ENCODE measurements around the gene SLC25A1.
"Not testable (repeated sequence)": the region's sequence is repeated elsewhere in the genome, so short reads cannot be mapped to it uniquely, and the experiment has no call there.

Gene SLC25A1

GRCh38 chr22:19207401-19207808 is 28.9 kb upstream of the SLC25A1 start:
- no peak overlapping the region for H3K4me3 ChIP-seq (ENCODE audit: low read depth, low read length)

GRCh38 chr22:19206287-19206686 is 27.8 kb upstream of the SLC25A1 start:
- no peak overlapping the region for H3K4me3 ChIP-seq (ENCODE audit: low read depth, low read length)

GRCh38 chr22:19204640-19205039 is 26.1 kb upstream of the SLC25A1 start:
- no peak overlapping the region for H3K4me3 ChIP-seq (ENCODE audit: low read depth, low read length)

GRCh38 chr22:19203834-19204233 is 25.3 kb upstream of the SLC25A1 start:
- H3K4me3 ChIP-seq (ENCODE audit: low read depth, low read length) = no peak overlapping the region

GRCh38 chr22:19202799-19203186 is 24.3 kb upstream of the SLC25A1 start:
- H3K4me3 ChIP-seq (ENCODE audit: low read depth, low read length) = not testable (repeated sequence)

DNA sequence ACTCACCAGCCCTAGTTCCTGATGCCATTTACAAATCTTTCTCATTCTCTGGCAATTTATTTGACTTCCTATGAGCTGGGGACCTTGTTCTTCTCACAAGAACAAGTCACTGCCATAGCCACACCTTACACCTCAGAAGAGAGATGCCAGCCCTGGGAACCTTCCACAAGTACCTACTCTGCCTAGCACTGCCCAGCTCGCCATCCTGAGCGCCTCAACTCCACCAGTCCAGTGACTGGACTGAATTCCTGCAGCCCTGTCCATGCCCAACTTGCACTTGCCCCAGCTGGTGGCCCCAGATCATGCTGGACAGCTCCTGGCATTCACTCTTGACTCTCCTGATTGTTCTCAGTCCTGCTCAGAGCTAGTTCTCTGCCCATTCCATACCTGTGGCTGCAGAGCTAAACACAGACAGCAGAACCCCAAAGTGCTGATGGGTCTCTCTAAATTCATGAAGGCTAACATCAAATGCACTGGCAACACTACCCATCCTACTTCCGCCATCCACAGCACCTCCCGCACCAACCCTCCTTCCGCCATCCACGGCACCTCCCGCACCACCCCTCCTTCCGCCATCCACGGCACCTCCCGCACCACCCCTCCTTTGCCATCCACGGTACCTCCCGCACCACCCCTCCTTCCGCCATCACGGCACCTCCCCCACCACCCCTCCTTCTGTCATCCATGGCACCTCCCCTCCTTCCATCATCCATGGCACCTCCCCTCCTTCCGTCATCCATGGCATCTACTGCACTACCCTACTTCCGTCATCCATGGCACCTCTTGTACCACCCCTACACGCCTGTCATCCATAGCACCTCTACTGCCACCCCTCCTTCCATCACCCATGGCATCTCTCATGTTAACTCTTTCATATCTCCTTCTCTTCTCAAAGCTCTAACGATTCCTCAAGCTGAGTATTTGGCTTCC is 23.6 kb upstream of the SLC25A1 start:
- no peak overlapping the region for H3K4me3 ChIP-seq (ENCODE audit: low read depth, low read length)

DNA sequence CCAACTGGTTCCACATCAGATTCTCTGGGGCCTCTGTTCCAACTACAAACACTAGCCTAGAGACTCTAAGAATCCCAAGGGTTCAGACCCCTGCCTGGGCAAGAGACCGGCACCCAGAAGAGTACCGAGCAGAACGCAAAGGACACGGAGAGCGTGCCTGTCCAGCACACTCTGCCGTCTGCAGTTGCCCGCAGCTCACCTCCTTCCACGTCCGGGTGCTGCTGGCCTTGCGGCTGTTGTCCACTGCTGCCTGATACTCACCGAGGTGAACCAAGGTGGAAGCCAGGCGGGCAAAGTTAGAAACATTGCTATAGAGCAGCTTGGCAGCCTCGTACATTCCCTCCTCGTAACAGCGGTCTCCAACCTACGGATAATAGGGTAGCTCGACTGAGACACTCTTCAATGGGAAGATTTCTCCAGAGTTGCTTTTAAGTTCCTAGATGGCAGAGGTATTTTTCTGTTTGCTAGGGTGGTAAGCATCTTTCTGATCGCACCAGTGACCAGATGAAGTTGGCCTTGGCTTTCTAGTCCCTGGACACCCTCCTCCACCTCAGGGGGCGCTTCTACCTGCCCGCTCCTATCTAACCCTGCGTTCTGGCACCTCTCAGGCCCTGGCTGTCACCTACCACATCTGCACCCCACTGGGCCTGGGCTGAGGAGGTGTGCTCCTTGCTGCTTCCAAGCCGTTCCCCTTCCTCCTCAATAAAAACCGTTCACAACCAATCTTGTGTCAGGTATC is 22.8 kb upstream of the SLC25A1 start:
- H3K4me3 ChIP-seq (ENCODE audit: low read depth, low read length) = no peak overlapping the region

DNA sequence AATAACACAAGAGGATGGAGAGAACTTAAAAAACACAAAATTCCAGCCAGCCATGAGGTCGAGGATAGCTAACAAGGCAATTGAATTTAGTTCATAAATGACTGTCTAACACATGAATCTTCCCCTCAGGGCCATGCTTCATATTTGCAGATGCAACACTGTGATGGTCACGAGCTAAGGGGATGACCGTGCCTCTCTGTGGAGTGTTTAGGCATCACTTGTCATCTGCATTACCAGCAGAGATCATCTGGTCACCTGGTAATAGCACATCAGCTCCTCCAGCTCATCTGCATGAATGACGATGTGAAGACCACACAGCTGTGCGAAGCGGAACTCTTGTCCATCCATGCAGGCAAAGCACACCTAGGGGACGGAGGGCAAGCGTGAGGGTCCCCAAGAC is 20.9 kb upstream of the SLC25A1 start:
- H3K4me3 ChIP-seq (ENCODE audit: low read depth, low read length) = no peak overlapping the region

DNA sequence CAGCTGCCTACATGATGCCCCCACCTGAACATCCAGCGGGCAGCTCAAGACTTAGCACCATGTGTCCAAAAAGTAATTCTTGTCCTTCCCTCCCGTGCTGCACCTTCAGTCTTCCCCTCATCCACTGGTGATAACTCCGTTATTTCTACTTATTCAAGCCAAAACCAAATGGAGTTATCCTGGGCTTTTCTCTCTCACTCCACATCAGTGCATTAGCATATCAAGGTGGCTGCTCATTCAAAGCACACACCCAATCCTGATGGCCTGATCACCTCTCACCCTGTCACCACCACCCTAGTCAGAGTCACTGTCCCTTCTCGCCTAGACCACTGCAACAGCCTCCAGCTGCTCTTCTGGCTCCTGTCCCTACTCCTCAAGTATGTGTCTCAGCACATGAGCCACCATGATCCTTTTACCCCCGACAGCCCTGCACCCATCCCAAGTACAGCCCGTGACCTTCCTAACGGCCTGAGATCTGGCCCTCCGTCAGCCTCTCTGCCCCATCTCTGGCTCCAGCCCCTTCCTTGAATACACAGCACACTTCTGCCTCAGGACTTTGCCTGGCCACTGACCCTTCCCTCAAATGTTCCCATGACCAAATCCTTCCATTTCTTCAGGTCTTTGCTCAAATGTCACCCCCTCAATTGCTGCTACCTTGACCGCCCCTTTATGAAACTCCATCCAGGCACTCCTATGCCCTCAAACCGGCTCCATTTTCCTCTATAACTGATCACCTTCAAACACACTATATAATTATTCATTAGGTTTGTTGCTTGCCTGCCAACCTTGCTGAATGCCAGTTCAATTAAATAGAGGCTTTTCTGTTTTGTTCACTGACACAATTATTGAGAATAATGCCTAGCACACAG is 19.7 kb upstream of the SLC25A1 start:
- H3K4me3 ChIP-seq (ENCODE audit: low read depth, low read length) = no peak overlapping the region

DNA sequence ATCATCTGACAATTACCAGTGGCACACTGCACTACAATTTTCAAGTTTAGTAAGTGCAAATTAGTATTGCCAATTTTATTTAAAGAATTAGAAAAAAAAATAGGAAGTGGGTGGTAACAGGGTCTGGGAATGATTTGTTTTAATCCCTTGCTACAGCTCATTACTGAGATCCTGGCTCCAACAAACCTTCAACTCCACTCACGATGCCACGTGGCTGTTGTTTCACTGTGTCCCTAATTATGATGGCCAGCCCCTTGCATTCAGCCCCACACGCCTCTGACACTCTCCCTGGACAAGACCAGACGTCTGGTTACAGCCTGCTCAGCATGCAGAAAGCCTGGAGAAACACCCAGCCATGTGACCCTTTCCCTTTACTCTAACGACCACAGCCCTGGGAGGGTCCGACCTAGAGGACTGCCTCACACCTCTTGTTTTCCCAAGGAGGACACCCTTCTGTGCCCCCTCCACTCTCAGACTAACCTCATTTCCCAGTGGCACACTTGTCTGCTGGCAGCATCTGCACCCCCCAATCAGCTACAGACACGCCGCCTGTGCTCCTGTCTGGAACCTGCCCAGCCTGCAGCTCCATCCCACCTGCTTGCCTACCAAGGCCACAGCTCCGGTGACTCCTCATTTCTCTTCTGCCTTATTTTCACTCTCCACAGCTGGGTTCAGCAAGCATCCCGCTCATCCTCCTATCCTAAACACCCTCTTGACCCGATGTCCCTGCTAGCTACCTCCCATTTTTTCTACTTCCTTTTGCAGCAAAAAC is 18.5 kb upstream of the SLC25A1 start:
- H3K4me3 ChIP-seq (ENCODE audit: low read depth, low read length) = no peak overlapping the region

GRCh38 chr22:19195796-19196731 is 17.5 kb upstream of the SLC25A1 start:
- no peak overlapping the region for H3K4me3 ChIP-seq (ENCODE audit: low read depth, low read length)

GRCh38 chr22:19194766-19195536 is 16.4 kb upstream of the SLC25A1 start:
- no peak overlapping the region for H3K4me3 ChIP-seq (ENCODE audit: low read depth, low read length)

DNA sequence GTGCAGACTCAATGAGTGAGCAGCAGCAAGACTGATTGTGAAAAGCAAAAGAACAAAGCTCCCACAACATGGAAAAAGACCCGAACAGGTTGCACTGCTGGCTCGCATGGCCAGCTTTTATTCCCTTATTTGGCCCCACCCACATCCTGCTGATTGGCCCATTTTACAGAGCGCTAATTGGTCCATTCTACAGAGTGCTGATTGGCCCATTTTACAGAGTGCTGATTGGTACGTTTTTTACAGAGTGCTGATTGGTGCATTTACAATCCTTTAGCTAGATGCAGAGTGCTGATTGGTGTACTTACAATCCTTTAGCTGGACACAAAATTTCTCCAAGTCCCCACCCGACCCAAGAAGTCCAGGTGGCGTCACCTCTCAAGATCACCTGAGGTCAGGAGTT is 15.3 kb upstream of the SLC25A1 start:
- no peak overlapping the region for H3K4me3 ChIP-seq (ENCODE audit: low read depth, low read length)

GRCh38 chr22:19187716-19188563 is 9.4 kb upstream of the SLC25A1 start:
- no peak overlapping the region for H3K4me3 ChIP-seq (ENCODE audit: low read depth, low read length)

DNA sequence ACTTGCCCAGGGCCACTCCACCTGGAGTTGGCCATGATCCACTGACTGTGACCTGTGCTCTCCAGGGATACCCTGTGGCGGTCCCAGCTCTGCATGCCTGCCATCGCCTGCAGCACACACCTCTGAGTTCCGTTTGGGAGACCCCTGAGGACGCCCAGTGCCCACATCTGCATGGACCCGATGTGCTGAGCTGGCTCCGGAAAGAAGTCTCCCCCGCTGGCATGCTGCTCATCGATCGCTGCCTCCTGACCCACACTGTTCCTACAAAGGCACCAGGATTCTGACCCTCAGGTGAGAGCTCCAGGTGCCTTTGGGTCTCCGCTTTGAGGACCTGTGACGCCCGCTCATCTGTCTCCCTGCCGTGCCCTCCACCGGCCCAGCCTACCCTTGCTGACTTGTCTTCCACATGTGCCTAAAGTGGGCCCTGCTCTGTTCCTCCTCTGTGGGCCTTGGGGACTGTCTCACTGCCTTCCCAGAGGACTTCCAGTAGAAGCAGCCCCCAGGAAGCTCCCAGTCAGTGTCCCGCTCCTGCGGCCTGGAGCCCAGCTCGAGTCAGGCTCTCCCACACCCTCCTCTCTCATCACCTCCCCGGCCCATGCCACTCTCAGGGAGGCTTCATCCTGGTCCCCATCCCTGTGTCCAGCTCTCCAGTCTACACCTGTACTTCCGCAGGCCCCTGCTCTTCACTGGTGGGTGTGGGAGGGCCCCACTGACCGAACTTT is 5.9 kb upstream of the SLC25A1 start:
- no peak overlapping the region for H3K4me3 ChIP-seq (ENCODE audit: low read depth, low read length)

DNA sequence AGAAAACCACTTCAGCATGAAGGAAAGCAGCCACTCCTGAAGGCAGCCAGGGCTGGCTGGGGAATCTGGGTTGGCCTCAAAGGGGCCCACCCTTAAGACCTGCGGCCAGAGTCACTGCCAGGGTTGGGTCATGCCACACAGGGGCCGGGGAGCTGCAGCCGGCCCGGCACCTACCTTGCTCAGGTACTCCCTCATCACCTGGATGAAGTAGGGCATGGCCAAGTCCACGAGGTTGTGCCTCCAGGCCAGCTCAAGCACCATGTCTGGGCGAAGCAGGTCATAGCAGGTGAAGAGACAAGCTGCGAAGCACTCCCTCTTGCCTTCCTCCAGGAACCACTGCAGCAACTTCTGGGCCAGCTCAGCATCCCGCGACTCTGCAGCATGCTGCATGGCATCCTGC is 4.7 kb upstream of the SLC25A1 start:
- H3K4me3 ChIP-seq (ENCODE audit: low read depth, low read length) = no peak overlapping the region

All from iPS-11a (cell line).